M059J (cell line): ENCODE measurements around the gene PCCA. TPM values are rescaled to one million over a fixed set of nuclear protein-coding genes. Genes with fewer than 3 reads are reported as not detected.
"Not testable (repeated sequence)": the region's sequence is repeated elsewhere in the genome, so short reads cannot be mapped to it uniquely, and the experiment has no call there.

Experiments
- DNase-seq: peaks from one replicate; pipeline ENCODE4 v3.0.0-alpha.2; 2012; ENCODE audit warnings: low read depth
- total RNA-seq: library from RNA; depleted of rRNA; stranded (reverse); fragments of >200 nt; shearing (Covaris generic); gene quantifications from 2 replicates; pipeline ENCODE4 v1.2.3, GENCODE V29; 2014

The PCCA gene
- total RNA-seq, 1 experiment from 2014 or later: 10.0 TPM

GRCh38 chr13:100195568-100195967 is 106.7 kb downstream of the PCCA start:
- no peak for DNase-seq

- no peak for DNase-seq
Observed at GRCh38 chr13:100196375-100196774, 107.5 kb downstream of the PCCA start.

- no peak for DNase-seq
Observed at GRCh38 chr13:100197116-100197515, 108.2 kb downstream of the PCCA start.

- DNase-seq: no peak
Observed at GRCh38 chr13:100197591-100198365, 108.9 kb downstream of the PCCA start.

GRCh38 chr13:100203696-100204367 is 114.9 kb downstream of the PCCA start:
- DNase-seq: peak; percentile 78

- DNase-seq: no peak
Observed at GRCh38 chr13:100208002-100208401, 119.1 kb downstream of the PCCA start.

- DNase-seq: peak; percentile 50
Observed at GRCh38 chr13:100208626-100209025, 119.7 kb downstream of the PCCA start.

GRCh38 chr13:100209857-100210825 is 121.2 kb downstream of the PCCA start:
- DNase-seq: peak; percentile 68

- no peak for DNase-seq
Observed at GRCh38 chr13:100211016-100211710, 122.3 kb downstream of the PCCA start.

GRCh38 chr13:100212904-100213553 is 124.1 kb downstream of the PCCA start:
- DNase-seq: no peak

GRCh38 chr13:100213576-100213975 is 124.7 kb downstream of the PCCA start:
- DNase-seq: no peak

GRCh38 chr13:100214886-100215285 is 126.0 kb downstream of the PCCA start:
- DNase-seq: no peak

GRCh38 chr13:100221166-100221565 is 132.3 kb downstream of the PCCA start:
- DNase-seq: no peak

- not testable (repeated sequence) for DNase-seq
Observed at GRCh38 chr13:100223966-100224530, 135.2 kb downstream of the PCCA start.

GRCh38 chr13:100229603-100230002 is 140.7 kb downstream of the PCCA start:
- DNase-seq: no peak

- no peak for DNase-seq
Observed at GRCh38 chr13:100230769-100231149, 141.9 kb downstream of the PCCA start.

GRCh38 chr13:100231176-100231575 is 142.3 kb downstream of the PCCA start:
- no peak for DNase-seq

GRCh38 chr13:100234006-100234405 is 145.1 kb downstream of the PCCA start:
- DNase-seq: no peak

GRCh38 chr13:100234524-100235136 is 145.7 kb downstream of the PCCA start:
- no peak for DNase-seq

GRCh38 chr13:100235311-100235901 is 146.5 kb downstream of the PCCA start:
- peak; percentile 47 for DNase-seq
